Smooth muscle cell (in vitro differentiated cells): Measurements from ENCODE around the gene HCK. TPM values are rescaled to one million over a fixed set of nuclear protein-coding genes. Genes with fewer than 3 reads are reported as not detected.

Source experiments
- DNase-seq: peaks from one replicate; lab custom pipeline; 2025; ENCODE audit not compliant: unreplicated experiment; lab: John Stamatoyannopoulos, UW
- H2AFZ ChIP-seq: fragments of 200-600 bp; sonication (generic); 2 replicates; pipeline ENCODE4 v1.6.0; 2016; ENCODE audit warnings: antibody characterized with exemption, low read depth, mild to moderate bottlenecking
- H3F3A ChIP-seq: fragments of 200-600 bp; sonication (generic); 2 replicates; pipeline ENCODE4 v1.6.0; 2017; ENCODE audit warnings: antibody characterized with exemption, low read depth
- H3K27ac ChIP-seq: fragments of 200-600 bp; sonication (generic); 2 replicates; pipeline ENCODE4 v1.5.1; 2016; ENCODE audit warnings: low read depth, mild to moderate bottlenecking
- H3K27me3 ChIP-seq: fragments of 200-600 bp; sonication (generic); 2 replicates; pipeline ENCODE4 v1.6.1; 2016; ENCODE audit warnings: low read depth, mild to moderate bottlenecking
- H3K36me3 ChIP-seq: fragments of 200-600 bp; sonication (generic); 2 replicates; pipeline ENCODE4 v1.5.1; 2016; ENCODE audit warnings: low read depth
- H3K4me1 ChIP-seq: fragments of 200-600 bp; sonication (generic); 2 replicates; pipeline ENCODE4 v1.5.1; 2016; ENCODE audit warnings: low read depth
- H3K4me2 ChIP-seq: fragments of 200-600 bp; sonication (generic); 2 replicates; pipeline ENCODE4 v1.6.0; 2016; ENCODE audit warnings: mild to moderate bottlenecking
- H3K4me3 ChIP-seq: fragments of 200-600 bp; sonication (generic); 2 replicates; pipeline ENCODE4 v1.5.1; 2016; ENCODE audit warnings: mild to moderate bottlenecking
- H3K79me2 ChIP-seq: fragments of 200-600 bp; sonication (generic); 2 replicates; pipeline ENCODE4 v1.6.0; 2016; ENCODE audit warnings: low read depth, mild to moderate bottlenecking
- H3K9ac ChIP-seq: fragments of 200-600 bp; sonication (generic); 2 replicates; pipeline ENCODE4 v1.6.0; 2016; ENCODE audit warnings: low read depth
- H3K9me3 ChIP-seq: fragments of 200-600 bp; sonication (generic); replicated peaks from 2 replicates; pipeline ENCODE4 v1.5.1; 2016; ENCODE audit warnings: low read depth
- H4K20me1 ChIP-seq: fragments of 200-600 bp; sonication (generic); 2 replicates; pipeline ENCODE4 v1.6.0; 2016; ENCODE audit warnings: low read depth
- WGBS: methylation state at CpG from one replicate; pipeline ENCODE4 v1.1.7; 2016; ENCODE audit warnings: low lambda C conversion rate; 5-methylcytosine and 5-hydroxymethylcytosine counted together
- polyA plus RNA-seq: library from polyadenylated mRNA; unstranded; fragments of >200 nt; fragmentation: Nextera tagmentation; extraction: Ambion mirVana; gene quantifications from 2 replicates; pipeline ENCODE4 v1.2.1, GENCODE V29; 2016
- total RNA-seq: library from RNA; depleted of rRNA; stranded (reverse); fragments of >200 nt; gene quantifications from 2 replicates; pipeline ENCODE4 v1.2.3, GENCODE V29; 2014
- TF ChIP-seq, protein P1 (sequence below): fragments of 200-600 bp; sonication (generic); IDR thresholded peaks from 2 replicates; pipeline ENCODE4 v1.5.1; 2017; ENCODE audit warnings: borderline replicate concordance, mild to moderate bottlenecking, antibody characterized with exemption; ENCODE audit not compliant: insufficient read depth, poor library complexity, severe bottlenecking

Gene HCK
- total and polyA plus RNA-seq, 2 experiments from 2014 or later, result 2.0 to 2.4 TPM

DNA sequence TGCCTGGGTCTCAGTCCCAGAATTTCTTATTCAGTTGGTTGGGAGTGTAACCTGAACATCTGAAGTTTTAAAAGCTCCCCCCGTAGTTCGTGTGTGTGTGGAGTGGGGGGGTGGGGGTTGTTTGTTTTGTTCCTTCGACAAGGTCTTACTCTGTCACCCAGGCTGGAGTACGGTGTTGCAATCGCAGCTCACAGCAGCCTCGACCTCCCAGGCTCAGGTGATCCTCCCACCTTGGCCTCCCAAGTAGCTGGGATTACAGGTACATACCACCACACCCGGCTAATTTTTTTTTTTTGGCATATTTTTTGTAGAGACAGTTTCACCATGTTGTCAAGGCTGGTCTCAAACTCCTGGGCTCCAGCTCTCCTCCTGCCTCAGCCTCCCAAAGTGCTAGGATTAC is 38.7 kb upstream of the HCK start:
- TF ChIP-seq, protein P1, sequence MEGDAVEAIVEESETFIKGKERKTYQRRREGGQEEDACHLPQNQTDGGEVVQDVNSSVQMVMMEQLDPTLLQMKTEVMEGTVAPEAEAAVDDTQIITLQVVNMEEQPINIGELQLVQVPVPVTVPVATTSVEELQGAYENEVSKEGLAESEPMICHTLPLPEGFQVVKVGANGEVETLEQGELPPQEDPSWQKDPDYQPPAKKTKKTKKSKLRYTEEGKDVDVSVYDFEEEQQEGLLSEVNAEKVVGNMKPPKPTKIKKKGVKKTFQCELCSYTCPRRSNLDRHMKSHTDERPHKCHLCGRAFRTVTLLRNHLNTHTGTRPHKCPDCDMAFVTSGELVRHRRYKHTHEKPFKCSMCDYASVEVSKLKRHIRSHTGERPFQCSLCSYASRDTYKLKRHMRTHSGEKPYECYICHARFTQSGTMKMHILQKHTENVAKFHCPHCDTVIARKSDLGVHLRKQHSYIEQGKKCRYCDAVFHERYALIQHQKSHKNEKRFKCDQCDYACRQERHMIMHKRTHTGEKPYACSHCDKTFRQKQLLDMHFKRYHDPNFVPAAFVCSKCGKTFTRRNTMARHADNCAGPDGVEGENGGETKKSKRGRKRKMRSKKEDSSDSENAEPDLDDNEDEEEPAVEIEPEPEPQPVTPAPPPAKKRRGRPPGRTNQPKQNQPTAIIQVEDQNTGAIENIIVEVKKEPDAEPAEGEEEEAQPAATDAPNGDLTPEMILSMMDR, result no peak
- WGBS, result 91% methylated on average over 7 of the region's 7 CpGs

DNA sequence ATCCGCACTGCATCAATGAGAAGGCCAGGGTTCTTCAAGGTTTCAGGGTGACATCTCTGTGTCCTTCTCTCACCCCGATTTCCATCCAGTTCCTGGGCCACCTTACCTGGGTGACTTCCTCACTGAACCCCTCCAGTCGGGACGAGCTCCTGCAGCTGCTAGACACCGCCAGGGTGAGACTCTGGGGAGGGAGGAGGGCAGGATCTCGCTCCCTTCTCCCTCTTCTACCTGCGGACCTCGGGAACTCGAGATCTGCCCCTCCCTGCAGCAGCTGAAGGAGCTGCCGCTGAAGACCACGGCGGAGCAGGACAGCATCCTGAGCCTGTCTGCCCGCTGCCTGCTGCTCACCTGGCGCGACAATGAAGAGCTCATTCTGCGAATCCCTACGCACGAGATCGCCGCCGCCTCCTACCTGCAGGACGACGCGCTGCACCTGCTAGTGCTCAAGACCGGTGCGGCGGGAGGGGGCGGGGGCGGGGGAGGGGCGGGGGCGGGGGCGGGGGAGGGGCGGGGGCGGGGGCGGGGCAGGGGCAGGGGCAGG is 34.3 kb upstream of the HCK start:
- Histone ChIP-seq H3K4me3 (no peak overlapping the region), H3K9ac (no peak overlapping the region), H3K27ac (no peak overlapping the region), H3K9me3 (no peaks in the 10 kb centered on the region), H3F3A (peaks cover 8% of the 10 kb centered on the region), H3K36me3 (no peaks in the 10 kb centered on the region), H4K20me1 (no peaks in the 10 kb centered on the region), H3K27me3 (peaks cover 50% of the 10 kb centered on the region), H2AFZ (no peak overlapping the region), H3K79me2 (no peaks in the 10 kb centered on the region), H3K4me1 (peaks cover 4% of the 10 kb centered on the region), H3K4me2 (no peak overlapping the region)
- TF ChIP-seq, protein P1, result peak; percentile 21
- 3% methylated on average over 35 of the region's 35 CpGs for WGBS
- DNase-seq, result no peak

More for the DNA sequence above, 38.7 kb upstream of the HCK start:
- no peaks in the 10 kb centered on the region for H3K79me2 ChIP-seq
- peaks cover 40% of the 10 kb centered on the region for H3K27me3 ChIP-seq
- no peak overlapping the region for H3K4me3 ChIP-seq
- no peaks in the 10 kb centered on the region for H4K20me1 ChIP-seq
- H3K4me1 ChIP-seq, result no peaks in the 10 kb centered on the region
- H3F3A ChIP-seq, result peaks cover 8% of the 10 kb centered on the region
- no peak for DNase-seq
- no peak overlapping the region for H3K4me2 ChIP-seq
- no peaks in the 10 kb centered on the region for H3K9me3 ChIP-seq
- no peak overlapping the region for H3K27ac ChIP-seq
- no peak overlapping the region for H2AFZ ChIP-seq
- no peaks in the 10 kb centered on the region for H3K36me3 ChIP-seq
- no peak overlapping the region for H3K9ac ChIP-seq

- under 1% methylated on average over 46 of the region's 67 CpGs for WGBS
- Histone ChIP-seq H3K4me3 (peak overlapping the region; percentile 59), H3K27ac (no peak overlapping the region), H3K9me3 (no peaks in the 10 kb centered on the region), H3K27me3 (peaks cover 54% of the 10 kb centered on the region), H3K4me2 (peak overlapping the region; percentile 85), H3K79me2 (no peaks in the 10 kb centered on the region), H3K4me1 (peaks cover 4% of the 10 kb centered on the region), H2AFZ (peak overlapping the region; percentile 57), H4K20me1 (no peaks in the 10 kb centered on the region), H3F3A (peaks cover 8% of the 10 kb centered on the region), H3K9ac (no peak overlapping the region), H3K36me3 (no peaks in the 10 kb centered on the region)
- no peak for DNase-seq
- TF ChIP-seq, protein P1, result no peak
These were observed 33.5 kb upstream of the HCK start for GRCh38 chr20:32018269-32019155.

DNA sequence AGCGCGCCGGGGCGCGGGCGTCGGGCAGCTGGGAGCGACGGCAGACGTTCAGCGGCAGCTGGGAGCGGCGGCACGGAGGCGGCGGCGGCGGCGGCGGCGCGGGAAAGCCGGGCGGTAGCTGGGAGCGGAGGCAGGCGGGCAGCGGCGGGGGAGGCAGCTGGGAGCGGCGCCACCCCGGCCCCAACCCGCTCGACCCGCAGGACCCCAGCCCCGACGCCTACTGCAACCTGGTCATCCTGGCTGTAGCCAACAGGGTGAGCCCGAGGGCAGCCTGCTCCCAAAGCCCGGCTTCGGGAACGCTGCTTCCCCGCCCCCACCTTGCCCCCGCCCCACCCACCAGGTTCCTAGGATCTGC is 32.9 kb upstream of the HCK start:
- no peak overlapping the region for H3K9ac ChIP-seq
- H3K4me3 ChIP-seq, result peak overlapping the region; percentile 33
- no peak for DNase-seq
- H3K36me3 ChIP-seq, result no peaks in the 10 kb centered on the region
- TF ChIP-seq, protein P1, result no peak
- peaks cover 60% of the 10 kb centered on the region for H3K27me3 ChIP-seq
- peaks cover 4% of the 10 kb centered on the region for H3K4me1 ChIP-seq
- H3F3A ChIP-seq, result peaks cover 8% of the 10 kb centered on the region
- under 1% methylated on average over 26 of the region's 42 CpGs for WGBS
- H3K27ac ChIP-seq, result no peak overlapping the region
- H4K20me1 ChIP-seq, result no peaks in the 10 kb centered on the region
- no peaks in the 10 kb centered on the region for H3K79me2 ChIP-seq
- H2AFZ ChIP-seq, result no peak overlapping the region
- no peaks in the 10 kb centered on the region for H3K9me3 ChIP-seq
- H3K4me2 ChIP-seq, result peak overlapping the region; percentile 85
